Measurements from ENCODE around the gene PRUNE2. TPM values are rescaled to one million over a fixed set of nuclear protein-coding genes. Genes with fewer than 3 reads are reported as not detected.

The PRUNE2 gene
- total and polyA plus RNA-seq, 2 of the 8 experiments (the other 6 are each of a cell fraction or from before 2014, with no cell fraction given) = 5.5 to 13.3 TPM

DNA sequence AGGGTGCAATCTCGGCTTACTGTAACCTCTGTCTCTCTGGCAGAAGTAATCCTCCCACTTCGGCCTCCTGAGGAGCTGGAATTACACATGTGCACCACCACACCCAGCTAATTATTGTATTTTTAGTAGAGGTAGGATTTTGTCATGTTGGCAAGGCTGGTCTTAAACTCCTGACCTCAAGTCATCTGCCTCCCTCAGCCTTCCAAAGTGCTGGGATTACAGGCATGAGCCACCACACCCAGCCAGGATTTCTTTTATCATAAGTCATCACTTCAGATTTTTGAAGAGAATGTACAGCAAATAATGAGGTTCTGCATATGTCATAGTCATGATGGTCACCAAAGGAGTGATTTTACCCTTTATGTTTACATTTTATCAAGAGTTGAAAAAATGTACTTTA is 338.8 kb downstream of the PRUNE2 start (continued):
- TF ChIP-seq SUZ12 (IDR thresholded peaks at IDR 0.05; ENCODE audit: low read length) = no peak
- no peak for TF ChIP-seq JUN (IDR thresholded peaks at IDR 0.05; ENCODE audit: low read depth, low read length)
- TF ChIP-seq GTF2F1 (IDR thresholded peaks at IDR 0.05; ENCODE audit: borderline replicate concordance, low read depth, low read length) = no peak

All from H1 (cell line).